ENCODE data around the gene AKIRIN2. TPM values are rescaled to one million over a fixed set of nuclear protein-coding genes. Genes with fewer than 3 reads are reported as not detected.

The AKIRIN2 gene
- total RNA-seq, 4 donors from 2014 or later = 20.1 to 24.0 (median 21.9) TPM

GRCh38 chr6:87724983-87725811 is 23.2 kb upstream of the AKIRIN2 start:
- Histone ChIP-seq H3K4me3 (replicated peaks in 1 of 3) (no peak overlapping the region), H3K27me3 (no peaks in the 10 kb centered on the region), H3K36me3 (no peaks in the 10 kb centered on the region), H3K4me1 (peaks cover 7 to 10% of the 10 kb centered on the region in 2 donors), H3K9me3 (no peaks in the 10 kb centered on the region), H3K27ac (no peak overlapping the region)
- intact Hi-C loops (cut with DNase I) = no loop called here
- 93 to 94% methylated on average over 4 of the region's 4 CpGs for WGBS, 2 donors
- no peak for DNase-seq
- TF ChIP-seq CTCF (IDR thresholded peaks at IDR 0.05) (no peak), POLR2A (IDR thresholded peaks at IDR 0.05) (no peak)

- no peak overlapping the region for H3K4me3 ChIP-seq (replicated peaks in 1 of 3)
- DNase-seq = peak; percentile 78 to 81
- peaks cover 7 to 10% of the 10 kb centered on the region in 2 donors for H3K4me1 ChIP-seq
- no peaks in the 10 kb centered on the region for H3K27me3 ChIP-seq
- TF ChIP-seq POLR2A (IDR thresholded peaks at IDR 0.05) (no peak), CTCF (IDR thresholded peaks at IDR 0.05) (no peak)
- H3K9me3 ChIP-seq = no peaks in the 10 kb centered on the region
- 67 to 70% methylated on average over 8 of the region's 8 CpGs for WGBS, 2 donors
- H3K27ac ChIP-seq = peak overlapping the region; percentile 14 to 63 (median 51)
- intact Hi-C loops (cut with DNase I) = no loop called here
- no peaks in the 10 kb centered on the region for H3K36me3 ChIP-seq
Observed at GRCh38 chr6:87723170-87724078, 21.4 kb upstream of the AKIRIN2 start.

GRCh38 chr6:87722540-87723169 is 20.6 kb upstream of the AKIRIN2 start:
- Histone ChIP-seq H3K27me3 (no peaks in the 10 kb centered on the region), H3K9me3 (no peaks in the 10 kb centered on the region), H3K4me1 (peaks cover 7 to 10% of the 10 kb centered on the region in 2 donors), H3K27ac (peak overlapping the region; percentile 14 to 63 (median 22)), H3K36me3 (no peaks in the 10 kb centered on the region), H3K4me3 (replicated peaks in 1 of 3) (no peak overlapping the region)
- intact Hi-C loops (cut with DNase I) = no loop called here
- TF ChIP-seq CTCF (IDR thresholded peaks at IDR 0.05) (no peak), POLR2A (IDR thresholded peaks at IDR 0.05) (no peak)
- DNase-seq = no peak
- 81 to 88% methylated on average over 4 of the region's 4 CpGs for WGBS, 2 donors

- intact Hi-C loops (cut with DNase I) = no loop called here
- peaks cover 7 to 14% of the 10 kb centered on the region in 2 donors for H3K4me1 ChIP-seq
- no peak overlapping the region for H3K27ac ChIP-seq
- TF ChIP-seq CTCF (IDR thresholded peaks at IDR 0.05) (no peak), POLR2A (IDR thresholded peaks at IDR 0.05) (no peak)
- H3K36me3 ChIP-seq = no peaks in the 10 kb centered on the region
- H3K9me3 ChIP-seq = no peaks in the 10 kb centered on the region
- H3K4me3 ChIP-seq (replicated peaks in 1 of 3) = no peak overlapping the region
- H3K27me3 ChIP-seq = no peaks in the 10 kb centered on the region
- 96 to 100% methylated on average over 1 of the region's 1 CpG for WGBS, 2 donors
- DNase-seq = no peak
Observed at GRCh38 chr6:87721311-87721710, 19.3 kb upstream of the AKIRIN2 start.
